ENCODE results near the gene ONECUT1. TPM values are rescaled to one million over a fixed set of nuclear protein-coding genes. Genes with fewer than 3 reads are reported as not detected.

The ONECUT1 gene
- total RNA-seq, 1 donor: not detected

DNA sequence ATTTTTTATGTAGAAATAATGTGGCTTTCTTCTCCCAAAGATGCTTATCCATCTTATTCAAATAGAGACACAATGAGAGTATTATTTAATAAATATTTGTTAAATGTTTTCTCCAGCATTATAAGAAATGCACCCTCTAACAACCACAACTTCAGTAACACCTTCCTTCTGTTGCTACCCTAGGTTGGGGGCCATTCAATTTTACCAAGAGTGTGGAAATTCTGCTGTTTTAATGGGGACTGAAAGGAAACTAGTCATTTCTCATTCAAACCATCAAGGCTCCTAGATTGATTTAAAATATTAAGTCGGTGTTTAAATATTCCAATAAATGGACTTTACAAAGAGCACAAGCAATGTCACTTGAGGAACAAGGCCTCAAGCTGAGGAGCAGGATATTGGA is 7.6 kb downstream of the ONECUT1 start:
- TF ChIP-seq, protein P1, sequence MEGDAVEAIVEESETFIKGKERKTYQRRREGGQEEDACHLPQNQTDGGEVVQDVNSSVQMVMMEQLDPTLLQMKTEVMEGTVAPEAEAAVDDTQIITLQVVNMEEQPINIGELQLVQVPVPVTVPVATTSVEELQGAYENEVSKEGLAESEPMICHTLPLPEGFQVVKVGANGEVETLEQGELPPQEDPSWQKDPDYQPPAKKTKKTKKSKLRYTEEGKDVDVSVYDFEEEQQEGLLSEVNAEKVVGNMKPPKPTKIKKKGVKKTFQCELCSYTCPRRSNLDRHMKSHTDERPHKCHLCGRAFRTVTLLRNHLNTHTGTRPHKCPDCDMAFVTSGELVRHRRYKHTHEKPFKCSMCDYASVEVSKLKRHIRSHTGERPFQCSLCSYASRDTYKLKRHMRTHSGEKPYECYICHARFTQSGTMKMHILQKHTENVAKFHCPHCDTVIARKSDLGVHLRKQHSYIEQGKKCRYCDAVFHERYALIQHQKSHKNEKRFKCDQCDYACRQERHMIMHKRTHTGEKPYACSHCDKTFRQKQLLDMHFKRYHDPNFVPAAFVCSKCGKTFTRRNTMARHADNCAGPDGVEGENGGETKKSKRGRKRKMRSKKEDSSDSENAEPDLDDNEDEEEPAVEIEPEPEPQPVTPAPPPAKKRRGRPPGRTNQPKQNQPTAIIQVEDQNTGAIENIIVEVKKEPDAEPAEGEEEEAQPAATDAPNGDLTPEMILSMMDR (IDR thresholded peaks at IDR 0.05; ENCODE audit: insufficient read depth, low read length): no peak
- H3K4me3 ChIP-seq (ENCODE audit: low read depth, low read length): no peak overlapping the region
- no peak for DNase-seq (ENCODE audit: low read depth)

DNA sequence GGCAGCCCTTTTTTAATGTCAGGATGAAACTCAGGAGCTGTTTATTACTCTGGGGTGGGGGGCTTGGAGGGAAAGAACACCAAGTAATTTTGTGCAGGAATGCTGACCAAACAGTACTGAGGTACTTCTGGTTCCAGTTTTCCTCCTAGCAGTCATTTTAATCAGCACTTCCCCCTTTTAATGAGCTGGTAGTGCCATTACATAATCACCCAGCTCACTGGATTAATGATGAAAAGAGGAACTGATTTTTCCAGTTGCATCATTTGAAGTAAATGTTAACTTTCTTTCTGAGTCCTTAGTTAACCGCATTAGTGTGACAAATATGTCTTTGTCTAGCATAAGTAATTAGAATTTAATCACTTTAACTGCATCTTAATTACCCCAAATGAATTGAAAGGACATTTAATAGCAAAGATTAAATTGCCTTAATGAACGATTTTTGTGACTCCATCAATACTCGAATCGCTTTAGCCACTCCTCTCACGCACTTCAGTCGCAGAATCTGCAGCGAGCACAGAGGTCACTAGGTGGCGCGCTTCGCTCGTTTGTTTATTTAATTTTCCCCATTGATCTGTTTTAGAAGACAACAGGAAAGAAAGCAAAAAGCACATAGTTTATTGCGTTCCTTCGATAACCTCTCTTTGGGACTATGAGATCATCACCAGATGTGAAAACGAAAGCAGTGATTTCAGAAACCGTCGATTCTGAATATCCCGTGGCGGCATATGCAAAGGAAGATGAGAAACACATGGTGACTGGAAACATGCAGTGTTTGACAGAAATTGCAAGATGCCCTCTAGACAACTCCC is 9.8 kb downstream of the ONECUT1 start:
- peak; percentile 60 for DNase-seq (ENCODE audit: low read depth)
- peak overlapping the region; percentile 36 for H3K4me3 ChIP-seq (ENCODE audit: low read depth, low read length)
- TF ChIP-seq, protein P1 (IDR thresholded peaks at IDR 0.05; ENCODE audit: insufficient read depth, low read length): peak; percentile 87

DNA sequence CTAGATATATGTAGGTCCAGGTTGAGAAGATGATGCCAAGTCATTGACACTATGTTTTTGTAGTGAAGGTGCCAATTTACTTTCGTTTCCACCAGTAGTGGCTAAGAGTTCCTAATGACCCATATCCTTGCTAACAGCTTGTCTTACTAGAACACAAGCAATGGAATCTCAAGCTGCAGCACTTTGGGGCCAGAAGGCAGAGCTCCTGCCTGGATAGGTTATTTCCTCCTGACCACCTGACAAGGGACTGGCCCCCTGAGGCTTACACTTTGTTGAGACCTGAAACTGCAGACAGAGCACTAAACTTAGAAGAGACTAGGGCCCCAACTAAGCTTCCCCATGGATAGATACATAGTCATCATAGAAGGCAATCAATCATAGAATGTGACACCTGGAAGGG is 11.7 kb downstream of the ONECUT1 start:
- no peak overlapping the region for H3K4me3 ChIP-seq (ENCODE audit: low read depth, low read length)
- TF ChIP-seq, protein P1 (IDR thresholded peaks at IDR 0.05; ENCODE audit: insufficient read depth, low read length): no peak
- no peak for DNase-seq (ENCODE audit: low read depth)

DNA sequence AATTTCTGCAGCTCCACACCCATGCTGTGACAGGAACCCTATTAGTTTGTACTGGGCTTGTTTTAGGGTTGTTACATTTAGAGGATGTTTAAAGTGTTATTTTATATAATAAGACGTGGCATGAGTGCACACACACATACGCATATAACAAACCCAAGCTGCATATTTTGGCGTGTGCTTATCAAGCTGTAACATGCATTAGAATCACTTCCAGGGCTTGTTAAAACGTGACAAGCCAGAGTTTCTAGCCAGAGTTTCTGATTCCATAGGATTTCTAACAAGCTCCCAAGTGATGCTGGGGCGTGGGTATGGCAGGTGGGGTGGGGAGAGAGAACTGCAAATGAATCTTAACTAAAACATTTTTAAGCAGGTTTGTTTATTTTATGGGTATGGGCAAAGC is 17.4 kb downstream of the ONECUT1 start:
- no peak overlapping the region for H3K4me3 ChIP-seq (ENCODE audit: low read depth, low read length)
- TF ChIP-seq, protein P1 (IDR thresholded peaks at IDR 0.05; ENCODE audit: insufficient read depth, low read length): no peak
- DNase-seq (ENCODE audit: low read depth): no peak

DNA sequence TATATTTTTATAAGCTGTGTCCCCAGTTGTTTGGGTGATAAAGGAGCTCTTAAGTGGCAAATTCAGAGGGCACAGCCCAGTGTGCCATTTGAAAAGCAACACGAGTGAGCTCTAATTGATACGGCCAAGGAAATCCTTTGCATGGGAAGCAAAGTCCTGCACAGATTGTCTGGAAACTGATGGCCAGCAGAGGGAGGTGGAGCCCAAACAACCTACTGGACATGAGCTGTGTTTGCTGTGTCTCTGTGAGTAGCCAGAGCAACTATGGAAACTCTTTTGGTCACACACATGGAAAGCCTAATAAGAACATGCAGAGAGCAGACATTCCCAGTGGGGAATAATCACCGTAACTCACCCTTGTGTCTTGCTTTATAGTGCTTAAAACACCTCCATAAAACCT is 24.4 kb downstream of the ONECUT1 start:
- no peak overlapping the region for H3K4me3 ChIP-seq (ENCODE audit: low read depth, low read length)
- no peak for DNase-seq (ENCODE audit: low read depth)
- TF ChIP-seq, protein P1 (IDR thresholded peaks at IDR 0.05; ENCODE audit: insufficient read depth, low read length): peak; percentile 33

DNA sequence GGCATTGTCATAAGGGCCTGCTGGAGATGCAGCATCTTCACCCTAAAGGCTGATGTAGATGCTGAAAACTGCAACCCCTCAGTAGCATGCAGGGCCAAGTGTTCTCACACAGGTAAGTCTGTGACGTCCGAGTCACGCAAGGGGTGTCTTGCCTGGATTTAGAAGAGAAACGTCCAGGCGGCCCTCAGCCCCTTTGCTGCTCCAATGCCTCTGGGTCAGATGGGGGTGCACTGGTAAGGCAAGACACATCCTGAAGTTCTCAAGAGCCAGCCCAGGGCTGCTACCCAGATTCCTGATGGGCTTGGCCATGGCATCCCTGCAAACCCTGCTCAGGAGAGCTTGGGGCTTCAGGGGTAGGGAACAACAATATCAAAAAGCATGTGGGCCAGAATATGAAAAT is 25.4 kb downstream of the ONECUT1 start:
- DNase-seq (ENCODE audit: low read depth): no peak
- TF ChIP-seq, protein P1 (IDR thresholded peaks at IDR 0.05; ENCODE audit: insufficient read depth, low read length): no peak
- H3K4me3 ChIP-seq (ENCODE audit: low read depth, low read length): no peak overlapping the region
